MM.1S (cell line): ENCODE results near the gene ABCB8.

ENCODE experiments used
- DNase-seq: peaks from one replicate; pipeline ENCODE4 v3.0.0-alpha.2; 2015
- H2AFZ ChIP-seq: fragments of 300-600 bp; sonication (generic); 2 replicates; pipeline ENCODE4 v1.6.0; 2016; ENCODE audit warnings: antibody characterized with exemption, low read length
- H3F3A ChIP-seq: fragments of 300-600 bp; sonication (generic); 2 replicates; pipeline ENCODE4 v1.6.1; 2016; ENCODE audit warnings: mild to moderate bottlenecking, antibody characterized with exemption, low read length, moderate library complexity, mixed read lengths; ENCODE audit not compliant: insufficient read depth
- H3K27ac ChIP-seq: fragments of 300-600 bp; sonication (generic); 2 replicates; pipeline ENCODE4 v1.5.1; 2016; ENCODE audit warnings: mild to moderate bottlenecking, low read length
- H3K27me3 ChIP-seq: fragments of 300-600 bp; sonication (generic); replicated peaks from 2 replicates; pipeline ENCODE4 v1.6.0; 2016; ENCODE audit warnings: low read length; ENCODE audit not compliant: insufficient read depth
- H3K36me3 ChIP-seq: fragments of 300-600 bp; sonication (generic); replicated peaks from 2 replicates; pipeline ENCODE4 v1.6.1; 2016; ENCODE audit warnings: mild to moderate bottlenecking, low read length, mixed read lengths; ENCODE audit not compliant: insufficient read depth
- H3K4me1 ChIP-seq: fragments of 300-600 bp; sonication (generic); 2 replicates; pipeline ENCODE4 v1.6.1; 2016; ENCODE audit warnings: low read length, mixed read lengths
- H3K4me2 ChIP-seq: fragments of 300-600 bp; sonication (generic); 2 replicates; pipeline ENCODE4 v1.6.0; 2016; ENCODE audit warnings: low read depth, low read length
- H3K4me3 ChIP-seq: fragments of 300-600 bp; sonication (generic); 2 replicates; pipeline ENCODE4 v1.5.1; 2016; ENCODE audit warnings: low read length, mixed read lengths
- H3K79me2 ChIP-seq: fragments of 300-600 bp; sonication (generic); 2 replicates; pipeline ENCODE4 v1.6.1; 2016; ENCODE audit warnings: mixed run types, low read length, mixed read lengths
- H3K9ac ChIP-seq: fragments of 300-600 bp; sonication (generic); 2 replicates; pipeline ENCODE4 v1.6.1; 2016; ENCODE audit warnings: low read length, mixed read lengths
- H3K9me2 ChIP-seq: fragments of 300-600 bp; sonication (generic); replicated peaks from 2 replicates; pipeline ENCODE4 v1.6.1; 2016; ENCODE audit warnings: mild to moderate bottlenecking, low read length, mixed read lengths; ENCODE audit not compliant: insufficient read depth
- H3K9me3 ChIP-seq: fragments of 300-600 bp; sonication (generic); replicated peaks from 2 replicates; pipeline ENCODE4 v1.6.1; 2016; ENCODE audit warnings: mild to moderate bottlenecking, low read length, mixed read lengths; ENCODE audit not compliant: insufficient read depth
- H4K20me1 ChIP-seq: fragments of 300-600 bp; sonication (generic); 2 replicates; pipeline ENCODE4 v1.6.1; 2016; ENCODE audit warnings: mild to moderate bottlenecking, low read length, moderate library complexity, mixed read lengths; ENCODE audit not compliant: insufficient read depth
- CTCF ChIP-seq: fragments of 300-600 bp; sonication (generic); IDR thresholded peaks from 2 replicates; pipeline ENCODE4 v1.5.1; 2016; ENCODE audit warnings: antibody characterized with exemption, low read length, mixed read lengths
- EZH2 ChIP-seq: fragments of 300-600 bp; sonication (generic); optimal IDR thresholded peaks from 2 replicates; pipeline ENCODE3; 2017; ENCODE audit warnings: low read depth, mild to moderate bottlenecking, antibody characterized with exemption, low read length, mixed read lengths
- EZH2phosphoT487 ChIP-seq: fragments of 300-600 bp; sonication (generic); IDR thresholded peaks from 2 replicates; pipeline ENCODE4 v1.6.1; 2018; ENCODE audit warnings: antibody characterized with exemption, low read length

Gene ABCB8

GRCh38 chr7:151073990-151074389, 45.7 kb downstream of the ABCB8 start:
- no peaks in the 10 kb centered on the region for H3K9me3 ChIP-seq
- H3K79me2 ChIP-seq, result peaks cover 13% of the 10 kb centered on the region
- no peak overlapping the region for H2AFZ ChIP-seq
- H3F3A ChIP-seq, result peaks cover 12% of the 10 kb centered on the region; the same call in 1 of the 2 replicates
- peaks cover 6% of the 10 kb centered on the region; the same call in 1 of the 2 replicates for H3K36me3 ChIP-seq
- no peak overlapping the region for H3K4me2 ChIP-seq
- no peaks in the 10 kb centered on the region for H4K20me1 ChIP-seq
- H3K9ac ChIP-seq, result no peak overlapping the region
- no peak for DNase-seq
- H3K27me3 ChIP-seq, result no peaks in the 10 kb centered on the region
- H3K4me1 ChIP-seq, result peaks cover under 1% of the 10 kb centered on the region; the same call in 1 of the 2 replicates
- H3K27ac ChIP-seq, result no peak overlapping the region
- TF ChIP-seq EZH2phosphoT487 (no peak), EZH2 (no peak), CTCF (no peak)
- H3K9me2 ChIP-seq, result no peaks in the 10 kb centered on the region
- H3K4me3 ChIP-seq, result no peak overlapping the region

GRCh38 chr7:151074817-151075661, 46.8 kb downstream of the ABCB8 start:
- H3K4me3 ChIP-seq, result no peak overlapping the region
- H2AFZ ChIP-seq, result no peak overlapping the region
- H3F3A ChIP-seq, result peaks cover 12% of the 10 kb centered on the region; the same call in 1 of the 2 replicates
- no peak overlapping the region for H3K4me2 ChIP-seq
- H3K36me3 ChIP-seq, result peaks cover 3% of the 10 kb centered on the region; the same call in 1 of the 2 replicates
- no peak for DNase-seq
- H3K27me3 ChIP-seq, result no peaks in the 10 kb centered on the region
- H3K79me2 ChIP-seq, result peaks cover 24% of the 10 kb centered on the region
- no peaks in the 10 kb centered on the region for H3K9me3 ChIP-seq
- H3K9ac ChIP-seq, result no peak overlapping the region
- peaks cover 8% of the 10 kb centered on the region for H3K4me1 ChIP-seq
- H4K20me1 ChIP-seq, result no peaks in the 10 kb centered on the region
- TF ChIP-seq EZH2phosphoT487, result no peak
- no peak for TF ChIP-seq CTCF
- no peak for TF ChIP-seq EZH2
- no peak overlapping the region for H3K27ac ChIP-seq
- no peaks in the 10 kb centered on the region for H3K9me2 ChIP-seq

GRCh38 chr7:151075662-151075971, 47.4 kb downstream of the ABCB8 start:
- Histone ChIP-seq H3K4me1 (peaks cover 8% of the 10 kb centered on the region), H3K9me2 (no peaks in the 10 kb centered on the region), H3F3A (peaks cover 12% of the 10 kb centered on the region; the same call in 1 of the 2 replicates), H2AFZ (no peak overlapping the region), H3K79me2 (peaks cover 29% of the 10 kb centered on the region), H3K4me2 (no peak overlapping the region), H3K36me3 (peaks cover 3% of the 10 kb centered on the region; the same call in 1 of the 2 replicates), H3K27ac (no peak overlapping the region), H3K9ac (no peak overlapping the region), H3K9me3 (no peaks in the 10 kb centered on the region), H4K20me1 (no peaks in the 10 kb centered on the region), H3K27me3 (no peaks in the 10 kb centered on the region), H3K4me3 (no peak overlapping the region)
- no peak for TF ChIP-seq CTCF
- no peak for TF ChIP-seq EZH2phosphoT487
- no peak for TF ChIP-seq EZH2
- no peak for DNase-seq
